HG03442 (cell line): ENCODE results near the gene XYLT2.

ENCODE experiments used
- ATAC-seq: cut with Tn5 transposase; IDR thresholded peaks from one replicate; pipeline ENCODE4 v1.9.1; 2021; ENCODE audit warnings: mild to moderate bottlenecking, moderate library complexity; ENCODE audit not compliant: unreplicated experiment

The XYLT2 gene

DNA sequence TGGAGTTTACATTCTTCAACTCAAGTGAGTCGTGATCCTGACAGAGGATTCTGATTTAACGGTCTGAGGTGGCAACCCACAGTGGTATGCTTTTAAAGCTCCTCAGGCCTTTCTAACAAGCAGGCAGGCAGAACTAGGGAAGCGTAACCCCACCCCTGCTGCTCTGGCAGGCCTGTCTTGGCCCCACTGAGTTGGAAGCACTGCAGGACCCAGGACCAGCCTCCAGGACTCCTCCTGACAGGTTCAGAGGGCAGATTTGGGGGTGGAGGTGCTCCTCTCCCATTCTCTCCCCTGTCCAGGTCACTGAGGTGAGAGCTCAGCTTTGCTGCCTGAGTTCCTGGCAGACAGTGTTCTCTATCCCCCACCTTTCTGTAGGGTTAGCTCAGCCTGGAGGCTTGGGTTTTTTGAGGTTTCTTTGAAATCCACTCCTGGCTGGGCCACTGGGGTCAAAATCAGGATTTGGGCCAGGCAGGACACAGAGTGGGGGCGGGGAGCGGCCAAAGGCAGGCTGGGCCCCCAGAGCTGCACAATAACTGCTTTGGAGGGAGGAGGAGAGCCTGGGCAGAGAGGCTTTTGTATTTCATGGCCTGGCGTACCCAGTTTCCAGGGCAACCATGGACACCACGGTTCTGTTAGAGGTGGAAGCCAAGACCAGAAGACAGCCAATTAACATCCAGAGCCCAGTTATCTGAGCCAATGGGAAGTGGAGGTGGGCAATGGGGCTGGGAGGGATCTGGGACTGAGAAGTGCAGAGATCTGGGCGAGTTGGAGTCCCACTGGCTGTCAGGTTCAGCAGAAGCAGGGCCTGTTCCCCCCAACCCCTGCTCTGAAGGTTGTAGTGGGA lies 17.5 kb downstream of the XYLT2 start:
- no peak for ATAC-seq

- ATAC-seq: no peak
Observed at GRCh38 chr17:50364061-50364458, 18.1 kb downstream of the XYLT2 start.

DNA sequence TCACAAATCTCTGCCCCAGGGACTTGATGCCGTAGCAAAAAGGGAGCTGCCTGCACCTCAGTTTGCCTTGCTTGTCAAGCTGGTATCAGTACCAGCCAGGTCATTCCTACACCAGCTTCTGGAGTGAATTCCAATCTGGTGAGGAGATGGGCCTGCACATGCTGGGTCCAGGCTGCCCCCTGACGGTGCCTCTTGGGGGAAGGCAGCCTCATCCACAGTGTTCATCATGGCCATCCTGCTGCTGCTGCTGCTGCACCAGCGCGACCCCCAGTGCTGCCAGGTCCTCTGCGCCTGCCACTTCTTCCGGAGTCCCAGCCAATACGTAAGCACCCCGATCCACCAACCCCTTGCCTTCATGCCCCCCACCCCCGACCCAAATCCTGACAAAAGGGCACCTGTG lies 18.8 kb downstream of the XYLT2 start:
- no peak for ATAC-seq

GRCh38 chr17:50365165-50365564 lies 19.2 kb downstream of the XYLT2 start:
- ATAC-seq: no peak

DNA sequence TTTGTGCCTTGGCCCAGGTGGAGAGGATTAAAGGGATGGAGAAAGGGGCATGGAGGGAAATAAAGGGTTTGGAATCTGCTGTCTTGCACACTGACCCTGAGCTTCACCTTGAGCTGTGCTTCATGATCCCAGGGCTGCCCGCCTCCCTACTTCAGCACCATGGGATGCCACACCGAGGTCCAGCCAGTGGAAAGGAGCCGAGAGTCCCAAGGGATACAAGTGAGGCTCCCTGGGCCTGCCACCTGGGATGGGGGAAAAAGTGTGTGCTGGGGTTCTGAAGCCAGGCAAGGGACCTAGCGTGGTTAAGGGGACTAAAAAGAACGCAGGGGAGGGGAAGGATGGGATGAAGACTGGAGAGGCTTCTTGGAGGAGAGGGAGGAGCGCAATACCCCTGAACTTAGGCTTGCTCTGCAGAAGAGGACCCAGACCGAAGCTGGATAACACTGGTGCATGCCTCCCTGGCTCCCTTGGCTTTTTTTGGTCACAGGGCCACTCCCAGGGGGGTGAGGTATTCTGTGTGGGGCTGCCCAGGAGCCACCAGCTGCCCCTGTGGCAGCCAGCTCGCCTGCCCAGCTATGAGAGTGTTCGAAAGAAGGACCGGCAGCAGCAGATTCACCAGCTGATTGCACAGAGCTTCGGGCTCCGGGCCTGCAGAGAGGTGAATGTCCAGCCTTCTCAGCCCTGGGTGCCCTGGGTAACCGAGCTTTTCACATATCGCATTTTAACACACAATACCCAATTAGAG lies 19.9 kb downstream of the XYLT2 start:
- ATAC-seq: no peak

GRCh38 chr17:50367401-50367800 lies 21.5 kb downstream of the XYLT2 start:
- ATAC-seq: no peak

GRCh38 chr17:50370052-50370451 lies 24.1 kb downstream of the XYLT2 start:
- no peak for ATAC-seq

DNA sequence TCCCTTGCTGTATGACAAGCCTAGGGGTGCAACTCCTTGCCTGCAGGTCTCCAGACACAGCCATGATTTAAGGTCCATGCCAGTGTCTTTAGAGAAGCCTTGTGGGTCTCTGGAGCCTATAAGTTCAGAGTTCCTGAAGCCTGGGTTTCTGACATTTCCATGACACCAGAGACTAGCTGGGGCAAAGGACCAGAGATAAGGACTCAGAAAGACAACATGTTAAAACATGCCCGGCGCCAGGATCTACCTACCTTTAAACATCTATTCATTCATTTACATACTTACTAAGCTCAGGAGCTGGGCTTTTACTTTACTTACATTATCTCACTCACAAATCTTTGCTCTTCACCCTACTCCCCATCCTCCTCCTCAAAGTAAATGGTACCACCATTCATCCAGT lies 25.6 kb downstream of the XYLT2 start:
- ATAC-seq: no peak

- ATAC-seq: no peak
Observed at GRCh38 chr17:50372222-50372757, 26.4 kb downstream of the XYLT2 start.

DNA sequence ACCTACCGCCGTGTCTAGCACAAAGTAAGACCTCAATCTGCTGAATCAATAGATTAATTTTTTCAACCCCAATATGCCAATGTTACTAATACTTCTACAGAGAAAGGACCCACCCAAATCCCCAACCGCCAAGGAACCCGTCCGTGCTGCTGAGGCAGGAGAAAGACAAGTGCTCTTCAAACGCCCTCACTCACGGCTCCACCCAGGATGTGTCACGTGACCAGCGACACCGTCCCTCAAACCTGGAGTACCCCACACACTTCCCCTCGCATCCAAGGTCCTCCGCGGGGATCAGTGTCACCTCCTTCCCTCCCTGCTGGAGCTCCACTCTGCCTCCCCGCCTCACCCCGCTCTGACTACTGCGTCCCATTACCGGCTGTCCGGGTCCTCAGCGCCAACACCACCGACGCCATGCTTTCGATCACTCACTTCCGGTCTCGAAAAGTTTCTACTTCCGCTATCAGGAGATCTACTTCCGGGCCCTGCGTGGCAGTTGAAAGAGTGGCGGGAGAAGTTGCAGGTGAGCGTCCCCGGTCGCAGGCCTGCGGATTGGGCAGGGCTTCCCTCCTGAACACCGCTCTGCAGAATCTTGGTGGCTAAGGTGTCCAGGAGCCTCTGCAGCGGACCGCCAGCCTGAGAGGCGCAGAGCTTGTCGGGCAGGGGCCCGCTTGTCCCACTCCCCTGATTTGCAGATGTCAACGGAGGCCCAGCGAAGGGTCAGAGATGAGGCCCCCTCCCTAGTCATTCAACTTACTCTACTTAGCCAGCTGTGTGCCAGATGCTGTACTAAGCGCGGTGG lies 27.0 kb downstream of the XYLT2 start, which contains the start of the genes EME1 and MRPL27:
TSS of gene EME1 (plus strand) at position 472 of the 799 bp plus-strand sequence. CDS start 1,980 bp downstream, outside the sequence.
TSS of gene MRPL27 (minus strand) at position 427 of the 799 bp plus-strand sequence. CDS start at position 413, 14 bp downstream.
- ATAC-seq: peak; percentile 76

GRCh38 chr17:50373705-50374104 lies 27.8 kb downstream of the XYLT2 start:
- ATAC-seq: no peak

DNA sequence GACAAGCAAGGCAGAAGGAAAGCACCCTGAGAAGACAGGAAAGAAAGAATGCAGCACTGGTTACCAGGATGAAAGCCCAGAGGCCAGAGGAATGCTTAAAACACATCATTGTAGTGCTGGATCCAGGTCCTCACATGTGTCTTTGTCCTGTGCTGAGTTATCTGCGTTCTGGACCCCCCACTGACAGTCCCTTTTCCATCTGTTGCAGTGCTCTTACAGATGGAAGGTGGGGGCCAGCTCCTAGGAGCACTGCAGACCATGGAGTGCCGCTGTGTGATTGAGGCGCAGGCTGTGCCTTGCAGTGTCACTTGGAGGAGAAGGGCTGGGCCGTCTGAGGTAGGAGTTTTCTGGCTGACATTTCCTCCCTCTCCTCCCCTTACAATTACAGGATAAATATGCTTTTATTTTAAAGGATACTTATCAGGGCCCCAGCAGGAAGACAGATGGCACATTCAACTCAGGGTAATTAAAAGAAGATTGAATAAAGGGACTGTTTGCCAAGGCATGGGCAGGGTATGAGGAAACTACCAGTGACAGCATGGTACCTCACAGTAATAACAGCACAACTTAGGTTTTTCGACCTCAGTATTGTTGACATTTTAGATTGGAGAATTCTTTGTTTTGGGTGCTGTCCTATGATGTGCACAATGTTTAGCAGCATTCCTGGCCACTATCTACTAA lies 30.1 kb downstream of the XYLT2 start:
- ATAC-seq: no peak

DNA sequence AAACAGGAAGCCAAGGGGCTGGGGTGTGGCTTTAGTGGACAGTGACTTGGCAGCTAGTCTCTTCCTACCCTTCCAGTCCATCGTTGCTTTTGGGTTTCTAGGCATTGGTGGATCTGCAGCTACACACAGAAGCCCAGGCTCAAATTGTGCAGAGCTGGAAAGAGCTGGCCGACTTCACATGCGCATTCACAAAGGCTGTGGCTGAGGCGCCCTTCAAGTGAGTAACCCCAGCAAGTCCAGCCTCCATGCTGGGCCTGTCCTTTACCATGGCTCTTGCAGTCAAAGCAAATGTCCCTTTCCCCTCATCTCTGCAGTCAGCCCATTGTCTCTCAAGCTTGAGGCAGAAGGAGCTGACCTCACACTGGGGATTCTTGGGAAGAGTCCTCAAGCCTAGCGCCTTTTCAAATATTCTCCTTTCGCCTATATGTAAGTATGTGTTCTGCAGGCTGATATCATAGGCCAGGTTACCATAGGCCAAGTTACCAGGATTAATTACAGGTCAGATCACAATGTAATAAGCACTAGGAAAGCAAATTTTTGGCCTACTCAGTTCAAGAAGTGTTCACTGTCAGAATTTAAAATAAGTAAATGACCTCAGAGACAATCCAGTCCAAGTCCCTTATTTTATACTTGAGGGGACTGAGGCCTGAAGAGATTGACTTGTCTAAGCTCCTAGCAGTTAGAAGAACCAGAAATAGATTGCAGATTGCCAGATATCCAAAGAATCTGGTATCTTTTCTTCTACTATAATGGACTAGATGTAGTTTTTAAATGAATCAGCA lies 33.6 kb downstream of the XYLT2 start:
- no peak for ATAC-seq

DNA sequence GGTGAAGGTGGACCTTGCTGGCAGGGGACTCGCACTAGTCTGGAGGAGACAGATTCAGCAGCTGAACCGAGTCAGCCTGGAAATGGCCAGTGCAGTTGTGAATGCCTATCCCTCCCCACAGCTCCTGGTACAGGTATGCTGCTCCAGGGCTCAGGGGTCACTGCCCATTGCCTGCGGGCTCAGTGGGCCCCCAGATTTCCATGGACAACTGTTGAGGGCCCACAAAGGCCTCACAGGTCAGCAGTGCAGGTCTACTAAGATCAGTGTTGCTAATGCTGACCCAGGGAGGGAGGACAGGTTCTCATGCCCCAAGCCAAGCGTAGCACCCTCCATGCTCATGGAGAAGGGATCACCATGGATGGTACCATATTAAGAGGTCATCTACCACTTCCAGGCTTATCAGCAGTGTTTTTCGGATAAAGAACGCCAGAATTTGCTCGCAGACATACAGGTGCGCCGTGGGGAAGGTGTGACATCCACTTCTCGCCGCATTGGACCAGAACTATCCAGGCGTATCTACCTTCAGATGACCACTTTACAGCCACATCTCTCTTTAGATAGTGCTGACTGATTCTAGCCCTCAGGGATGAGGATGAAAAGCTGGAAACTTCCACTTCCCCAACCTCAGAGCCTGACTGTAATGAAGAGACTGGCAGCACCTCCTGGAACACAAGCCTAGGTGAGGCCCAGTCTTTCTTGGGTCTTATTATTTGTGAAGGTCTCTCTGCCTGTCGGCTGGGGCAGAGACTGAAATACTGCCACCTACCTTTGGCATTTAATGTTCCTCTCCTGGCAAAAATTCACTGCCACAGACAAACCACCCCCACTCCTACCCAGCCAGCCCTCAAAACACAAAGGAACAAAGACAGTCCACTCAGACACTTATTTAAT lies 34.7 kb downstream of the XYLT2 start:
- no peak for ATAC-seq

DNA sequence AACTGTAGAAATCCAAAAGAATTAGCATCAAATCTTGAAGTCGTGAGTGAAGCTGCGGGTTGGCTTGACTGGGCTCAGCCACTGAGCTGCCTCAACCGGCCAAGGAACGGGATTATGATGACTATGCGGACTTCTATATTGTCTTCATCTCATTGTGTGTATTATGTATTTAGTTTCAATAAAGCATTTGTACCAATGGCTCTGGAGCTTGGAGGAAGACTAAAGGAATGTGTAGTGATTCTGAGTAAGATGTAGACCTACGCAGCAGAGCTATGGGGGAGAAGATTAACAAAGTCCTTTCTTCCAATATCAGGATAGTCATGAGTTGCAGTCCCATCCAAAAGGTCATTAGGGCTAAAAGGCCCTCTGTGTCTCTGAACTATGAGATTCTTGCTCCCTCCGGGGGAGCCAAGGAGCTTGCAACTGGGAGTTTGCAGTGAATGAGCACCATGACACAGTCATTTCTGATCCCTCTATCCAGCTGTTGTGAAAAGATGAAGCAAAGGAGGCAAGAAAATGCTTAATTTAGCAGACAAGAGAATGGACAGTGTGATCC lies 35.4 kb downstream of the XYLT2 start:
- ATAC-seq: no peak

GRCh38 chr17:50381920-50382319 lies 36.0 kb downstream of the XYLT2 start:
- ATAC-seq: no peak

DNA sequence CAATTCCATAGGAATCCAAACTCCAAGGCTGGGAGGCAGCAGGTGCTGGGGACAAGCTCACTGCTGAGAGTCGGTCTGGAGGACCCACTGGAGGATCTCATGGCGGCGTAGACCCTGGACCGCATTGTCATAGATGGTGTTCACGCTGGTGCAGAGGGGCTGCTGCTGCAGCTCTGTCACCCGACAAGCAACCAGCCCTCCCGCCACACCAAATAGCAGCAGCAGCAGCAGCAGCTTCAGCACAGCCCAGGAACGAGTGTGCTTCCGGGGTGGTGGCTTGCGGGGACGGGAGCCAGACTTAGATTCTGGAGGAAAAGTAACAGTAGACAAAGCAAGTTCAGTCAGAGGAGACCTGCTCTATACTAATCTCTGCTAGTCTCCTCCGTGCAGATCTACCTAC lies 37.0 kb downstream of the XYLT2 start:
- no peak for ATAC-seq

GRCh38 chr17:50386510-50386909 lies 40.6 kb downstream of the XYLT2 start:
- no peak for ATAC-seq
